ENCODE results near the gene DSE.

DSE gene

GRCh38 chr6:116419069-116419786, 48.5 kb downstream of the DSE start:
- peak; percentile 65 for DNase-seq

- no peak for DNase-seq
Measured at GRCh38 chr6:116420341-116420740, 49.6 kb downstream of the DSE start.

- no peak for DNase-seq
Measured at GRCh38 chr6:116422238-116422637, 51.5 kb downstream of the DSE start.

GRCh38 chr6:116424001-116424400, 53.3 kb downstream of the DSE start:
- peak; percentile 66 for DNase-seq

GRCh38 chr6:116426551-116426950, 55.8 kb downstream of the DSE start:
- no peak for DNase-seq

- no peak for DNase-seq
Measured at GRCh38 chr6:116429111-116429510, 58.4 kb downstream of the DSE start.

GRCh38 chr6:116430860-116431259, 60.1 kb downstream of the DSE start:
- DNase-seq: no peak

GRCh38 chr6:116431964-116432595, 61.3 kb downstream of the DSE start:
- no peak for DNase-seq

GRCh38 chr6:116433206-116433712, 62.5 kb downstream of the DSE start:
- no peak for DNase-seq

GRCh38 chr6:116434056-116434725, 63.4 kb downstream of the DSE start:
- no peak for DNase-seq

GRCh38 chr6:116436586-116436985, 65.8 kb downstream of the DSE start:
- DNase-seq: no peak

GRCh38 chr6:116437656-116438055, 66.9 kb downstream of the DSE start:
- DNase-seq: no peak

GRCh38 chr6:116438590-116439448, 68.1 kb downstream of the DSE start:
- DNase-seq: peak; percentile 42

GRCh38 chr6:116439522-116440051, 68.8 kb downstream of the DSE start:
- DNase-seq: peak; percentile 75

GRCh38 chr6:116443105-116443504, 72.4 kb downstream of the DSE start:
- DNase-seq: no peak

- DNase-seq: peak; percentile 57
Measured at GRCh38 chr6:116444092-116444491, 73.3 kb downstream of the DSE start.

GRCh38 chr6:116444575-116444974, 73.8 kb downstream of the DSE start:
- no peak for DNase-seq

- no peak for DNase-seq
Measured at GRCh38 chr6:116445102-116445501, 74.4 kb downstream of the DSE start.

GRCh38 chr6:116446399-116446798, 75.7 kb downstream of the DSE start:
- peak; percentile 50 for DNase-seq

GRCh38 chr6:116447052-116447451, 76.3 kb downstream of the DSE start:
- DNase-seq: peak; percentile 26

GRCh38 chr6:116447496-116448011, 76.8 kb downstream of the DSE start:
- DNase-seq: peak; percentile 98

- DNase-seq: no peak
Measured at GRCh38 chr6:116449565-116449964, 78.8 kb downstream of the DSE start.
